ENCODE measurements around the gene EBPL.

EBPL gene

GRCh38 chr13:49681842-49682435, 9.3 kb downstream of the EBPL start:
- no CpG with 5 or more reads among the region's 4 CpGs for WGBS (ENCODE audit: extremely low coverage, insufficient coverage, insufficient read length)
- Histone ChIP-seq H2AFZ (ENCODE audit: insufficient read depth, low read length, poor library complexity) (no peak overlapping the region), H3K36me3 (ENCODE audit: control insufficient read depth in 1 of 2, insufficient read depth in 2 of 2, low read length in 2 of 2) (peaks cover 7 to 9% of the 10 kb centered on the region in 2 experiments), H3K4ac (ENCODE audit: low read depth, low read length) (no peak overlapping the region), H3K4me3 (ENCODE audit: low read depth, low read length) (no peak overlapping the region), H3K27ac (ENCODE audit: low read depth, low read length) (no peak overlapping the region), H3K4me1 (ENCODE audit: control insufficient read depth in 1 of 2, insufficient read depth in 2 of 2, low read length in 2 of 2) (no peaks in the 10 kb centered on the region), H4K12ac (ENCODE audit: low read depth, low read length) (no peak overlapping the region), H3K79me1 (ENCODE audit: low read length) (no peaks in the 10 kb centered on the region), H3K9ac (ENCODE audit: low read length) (no peak overlapping the region), H2BK5ac (ENCODE audit: low read depth, low read length, poor library complexity) (no peak overlapping the region), H3K14ac (ENCODE audit: low read length) (no peak overlapping the region), H3K27me3 (ENCODE audit: insufficient read depth, low read length) (no peaks in the 10 kb centered on the region), H3K23ac (ENCODE audit: low read length) (no peak overlapping the region), H4K8ac (ENCODE audit: low read depth, low read length) (no peak overlapping the region), H3K4me2 (ENCODE audit: low read length) (no peak overlapping the region), H3K18ac (ENCODE audit: low read length) (no peak overlapping the region), H2BK12ac (ENCODE audit: low read length) (no peak overlapping the region), H4K91ac (ENCODE audit: low read depth, low read length) (no peak overlapping the region), H2AK5ac (ENCODE audit: low read length) (no peak overlapping the region), H3K9me3 (ENCODE audit: insufficient read depth, low read depth, low read length) (peaks cover 7% of the 10 kb centered on the region), H2BK120ac (ENCODE audit: insufficient read depth, low read length, poor library complexity) (no peak overlapping the region), H3K79me2 (ENCODE audit: control insufficient read depth, insufficient read depth, low read length, poor library complexity) (no peaks in the 10 kb centered on the region)
- no peak for DNase-seq

GRCh38 chr13:49679246-49679645, 12.0 kb downstream of the EBPL start:
- Histone ChIP-seq H4K91ac (ENCODE audit: low read depth, low read length) (no peak overlapping the region), H4K8ac (ENCODE audit: low read depth, low read length) (no peak overlapping the region), H3K79me1 (ENCODE audit: low read length) (no peaks in the 10 kb centered on the region), H3K27me3 (ENCODE audit: insufficient read depth, low read length) (no peaks in the 10 kb centered on the region), H3K36me3 (ENCODE audit: control insufficient read depth in 1 of 2, insufficient read depth in 2 of 2, low read length in 2 of 2) (peaks cover 7 to 8% of the 10 kb centered on the region in 2 experiments), H3K4me1 (ENCODE audit: control insufficient read depth in 1 of 2, insufficient read depth in 2 of 2, low read length in 2 of 2) (no peaks in the 10 kb centered on the region), H3K9ac (ENCODE audit: low read length) (no peak overlapping the region), H2AK5ac (ENCODE audit: low read length) (no peak overlapping the region), H3K23ac (ENCODE audit: low read length) (no peak overlapping the region), H2BK5ac (ENCODE audit: low read depth, low read length, poor library complexity) (no peak overlapping the region), H2AFZ (ENCODE audit: insufficient read depth, low read length, poor library complexity) (no peak overlapping the region), H3K4me2 (ENCODE audit: low read length) (no peak overlapping the region), H3K27ac (ENCODE audit: low read depth, low read length) (no peak overlapping the region), H4K12ac (ENCODE audit: low read depth, low read length) (no peak overlapping the region), H2BK12ac (ENCODE audit: low read length) (no peak overlapping the region), H2BK120ac (ENCODE audit: insufficient read depth, low read length, poor library complexity) (no peak overlapping the region), H3K9me3 (ENCODE audit: insufficient read depth, low read depth, low read length) (peaks cover 7% of the 10 kb centered on the region), H3K4ac (ENCODE audit: low read depth, low read length) (no peak overlapping the region), H3K4me3 (ENCODE audit: low read depth, low read length) (no peak overlapping the region), H3K14ac (ENCODE audit: low read length) (no peak overlapping the region), H3K79me2 (ENCODE audit: control insufficient read depth, insufficient read depth, low read length, poor library complexity) (no peaks in the 10 kb centered on the region), H3K18ac (ENCODE audit: low read length) (no peak overlapping the region)
- peak in 1 of 2 donors; percentile 41 for DNase-seq
- WGBS (ENCODE audit: extremely low coverage, insufficient coverage, insufficient read length): no CpG with 5 or more reads among the region's 3 CpGs

DNA sequence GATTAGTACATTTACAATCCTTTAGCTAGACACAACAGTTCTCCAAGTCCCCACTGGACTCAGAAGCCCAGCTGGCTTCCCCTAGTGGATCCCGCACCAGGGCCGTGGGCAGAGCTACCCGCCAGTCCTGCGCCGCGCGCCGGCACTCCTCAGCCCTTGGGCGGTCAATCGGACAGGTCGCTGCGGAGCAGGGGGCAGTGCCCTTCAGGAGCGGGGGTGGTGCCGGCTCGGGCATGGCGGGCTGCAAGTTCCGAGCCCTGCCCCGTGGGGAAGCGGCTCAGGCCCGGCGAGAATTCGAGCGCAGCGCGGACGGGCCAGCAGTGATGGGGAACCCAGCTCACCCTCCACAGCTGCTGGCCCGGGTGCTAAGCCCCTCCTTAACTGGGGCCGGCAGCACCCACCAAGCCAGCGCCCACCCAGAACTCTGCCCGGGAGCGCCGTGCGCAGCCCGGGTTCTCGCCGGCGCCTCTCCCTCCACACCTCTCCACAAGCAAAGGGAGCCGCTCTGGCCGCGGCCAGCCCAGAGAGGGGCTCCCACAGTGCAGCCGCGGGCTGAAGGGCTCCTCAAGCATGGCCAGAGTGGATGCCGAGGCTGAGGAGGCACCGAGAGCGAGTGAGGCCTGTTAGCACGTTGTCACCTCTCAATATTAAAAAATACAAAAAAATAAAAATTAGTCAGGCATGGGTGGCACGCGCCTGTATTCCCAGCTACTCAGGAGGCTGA, 12.9 kb downstream of the EBPL start:
- no CpG with 5 or more reads among the region's 48 CpGs for WGBS (ENCODE audit: extremely low coverage, insufficient coverage, insufficient read length)
- Histone ChIP-seq H2AFZ (ENCODE audit: insufficient read depth, low read length, poor library complexity) (no peak overlapping the region), H4K91ac (ENCODE audit: low read depth, low read length) (no peak overlapping the region), H4K8ac (ENCODE audit: low read depth, low read length) (no peak overlapping the region), H2BK5ac (ENCODE audit: low read depth, low read length, poor library complexity) (no peak overlapping the region), H2BK12ac (ENCODE audit: low read length) (no peak overlapping the region), H3K14ac (ENCODE audit: low read length) (no peak overlapping the region), H3K27ac (ENCODE audit: low read depth, low read length) (no peak overlapping the region), H3K4ac (ENCODE audit: low read depth, low read length) (no peak overlapping the region), H3K18ac (ENCODE audit: low read length) (no peak overlapping the region), H3K4me1 (ENCODE audit: control insufficient read depth in 1 of 2, insufficient read depth in 2 of 2, low read length in 2 of 2) (no peaks in the 10 kb centered on the region), H3K79me2 (ENCODE audit: control insufficient read depth, insufficient read depth, low read length, poor library complexity) (no peaks in the 10 kb centered on the region), H4K12ac (ENCODE audit: low read depth, low read length) (no peak overlapping the region), H3K9me3 (ENCODE audit: insufficient read depth, low read depth, low read length) (peaks cover 7% of the 10 kb centered on the region), H3K27me3 (ENCODE audit: insufficient read depth, low read length) (no peaks in the 10 kb centered on the region), H3K36me3 (ENCODE audit: control insufficient read depth in 1 of 2, insufficient read depth in 2 of 2, low read length in 2 of 2) (peaks cover 7 to 8% of the 10 kb centered on the region in 2 experiments), H3K9ac (ENCODE audit: low read length) (no peak overlapping the region), H3K79me1 (ENCODE audit: low read length) (no peaks in the 10 kb centered on the region), H2AK5ac (ENCODE audit: low read length) (no peak overlapping the region), H3K23ac (ENCODE audit: low read length) (no peak overlapping the region), H2BK120ac (ENCODE audit: insufficient read depth, low read length, poor library complexity) (no peak overlapping the region), H3K4me3 (ENCODE audit: low read depth, low read length) (no peak overlapping the region), H3K4me2 (ENCODE audit: low read length) (no peak overlapping the region)
- no peak for DNase-seq

- Histone ChIP-seq H4K8ac (ENCODE audit: low read depth, low read length) (no peak overlapping the region), H3K4me1 (ENCODE audit: control insufficient read depth in 1 of 2, insufficient read depth in 2 of 2, low read length in 2 of 2) (no peaks in the 10 kb centered on the region), H2BK5ac (ENCODE audit: low read depth, low read length, poor library complexity) (no peak overlapping the region), H3K79me2 (ENCODE audit: control insufficient read depth, insufficient read depth, low read length, poor library complexity) (no peaks in the 10 kb centered on the region), H3K79me1 (ENCODE audit: low read length) (no peaks in the 10 kb centered on the region), H3K27me3 (ENCODE audit: insufficient read depth, low read length) (no peaks in the 10 kb centered on the region), H3K23ac (ENCODE audit: low read length) (no peak overlapping the region), H3K9ac (ENCODE audit: low read length) (no peak overlapping the region), H3K27ac (ENCODE audit: low read depth, low read length) (no peak overlapping the region), H3K36me3 (ENCODE audit: control insufficient read depth in 1 of 2, insufficient read depth in 2 of 2, low read length in 2 of 2) (peaks cover 7 to 8% of the 10 kb centered on the region in 2 experiments), H2AK5ac (ENCODE audit: low read length) (no peak overlapping the region), H3K18ac (ENCODE audit: low read length) (no peak overlapping the region), H3K9me3 (ENCODE audit: insufficient read depth, low read depth, low read length) (peaks cover 7% of the 10 kb centered on the region), H4K12ac (ENCODE audit: low read depth, low read length) (no peak overlapping the region), H2BK12ac (ENCODE audit: low read length) (no peak overlapping the region), H2BK120ac (ENCODE audit: insufficient read depth, low read length, poor library complexity) (no peak overlapping the region), H2AFZ (ENCODE audit: insufficient read depth, low read length, poor library complexity) (no peak overlapping the region), H3K4me2 (ENCODE audit: low read length) (no peak overlapping the region), H3K4ac (ENCODE audit: low read depth, low read length) (no peak overlapping the region), H3K14ac (ENCODE audit: low read length) (no peak overlapping the region), H3K4me3 (ENCODE audit: low read depth, low read length) (no peak overlapping the region), H4K91ac (ENCODE audit: low read depth, low read length) (no peak overlapping the region)
- no peak for DNase-seq
- no CpG with 5 or more reads among the region's 6 CpGs for WGBS (ENCODE audit: extremely low coverage, insufficient coverage, insufficient read length)
Measured at GRCh38 chr13:49676581-49677298, 14.5 kb downstream of the EBPL start.
